RWPE2 (cell line): ENCODE results near the gene PARVA.

Experiments
- ATAC-seq: fragments of 200-7000 bp; cut with Tn5 transposase; 3 replicates; pipeline ENCODE4 v1.9.1; 2021; ENCODE audit warnings: low read depth
- DNase-seq: peaks from one replicate; pipeline ENCODE4 v3.0.0-alpha.2; 2020; ENCODE audit warnings: low spot score
- H3K27ac ChIP-seq: fragments of 450-650 bp; 2 replicates; pipeline ENCODE4 v1.5.1; 2017; ENCODE audit warnings: mild to moderate bottlenecking; ENCODE audit not compliant: poor library complexity, severe bottlenecking
- H3K27me3 ChIP-seq: fragments of 250-450 bp; sonication (Bioruptor Pico); 2 replicates; pipeline ENCODE4 v1.5.1; 2021; ENCODE audit warnings: mild to moderate bottlenecking, moderate library complexity; ENCODE audit not compliant: insufficient read depth, poor library complexity, severe bottlenecking
- H3K36me3 ChIP-seq: fragments of 250-450 bp; sonication (Bioruptor Pico); 2 replicates; pipeline ENCODE4 v1.5.1; 2020; ENCODE audit warnings: low read depth, mild to moderate bottlenecking, moderate library complexity
- H3K4me1 ChIP-seq: fragments of 250-450 bp; sonication (Bioruptor Pico); 2 replicates; pipeline ENCODE4 v1.5.1; 2021; ENCODE audit warnings: mild to moderate bottlenecking, moderate library complexity; ENCODE audit not compliant: insufficient read depth, poor library complexity, severe bottlenecking
- H3K4me3 ChIP-seq: fragments of 250-450 bp; sonication (Bioruptor Pico); 2 replicates; pipeline ENCODE4 v1.5.1; 2021; ENCODE audit warnings: mild to moderate bottlenecking, moderate library complexity; ENCODE audit not compliant: severe bottlenecking
- H3K9me3 ChIP-seq: fragments of 250-450 bp; sonication (Bioruptor Pico); 2 replicates; pipeline ENCODE4 v1.5.1; 2021; ENCODE audit warnings: mild to moderate bottlenecking, moderate library complexity; ENCODE audit not compliant: severe bottlenecking
- CTCF ChIP-seq: fragments of 450-650 bp; IDR thresholded peaks from one replicate; pipeline ENCODE4 v1.5.1; 2017; ENCODE audit warnings: mild to moderate bottlenecking, moderate library complexity; ENCODE audit not compliant: poor library complexity, severe bottlenecking

Gene PARVA

GRCh38 chr11:12529041-12529440 is 151.7 kb downstream of the PARVA start:
- Histone ChIP-seq H3K4me1 (no peaks in the 10 kb centered on the region), H3K27ac (no peak overlapping the region), H3K9me3 (no peaks in the 10 kb centered on the region), H3K4me3 (no peak overlapping the region), H3K27me3 (no peaks in the 10 kb centered on the region), H3K36me3 (no peaks in the 10 kb centered on the region)
- TF ChIP-seq CTCF: no peak
- ATAC-seq (no peak), DNase-seq (no peak)

- TF ChIP-seq CTCF: no peak
- Histone ChIP-seq H3K36me3 (no peaks in the 10 kb centered on the region), H3K27ac (no peak overlapping the region), H3K4me3 (no peak overlapping the region), H3K27me3 (no peaks in the 10 kb centered on the region), H3K9me3 (no peaks in the 10 kb centered on the region), H3K4me1 (no peaks in the 10 kb centered on the region)
- ATAC-seq (no peak), DNase-seq (no peak)
Measured at GRCh38 chr11:12529793-12530192, 152.4 kb downstream of the PARVA start.

- Histone ChIP-seq H3K27me3 (no peaks in the 10 kb centered on the region), H3K27ac (no peak overlapping the region), H3K9me3 (no peaks in the 10 kb centered on the region), H3K4me3 (no peak overlapping the region), H3K36me3 (no peaks in the 10 kb centered on the region), H3K4me1 (no peaks in the 10 kb centered on the region)
- no peak for TF ChIP-seq CTCF
- ATAC-seq (no peak), DNase-seq (no peak)
Measured at GRCh38 chr11:12531020-12531419, 153.6 kb downstream of the PARVA start.

GRCh38 chr11:12531681-12532080 is 154.3 kb downstream of the PARVA start:
- Histone ChIP-seq H3K27me3 (no peaks in the 10 kb centered on the region), H3K4me3 (no peak overlapping the region), H3K36me3 (no peaks in the 10 kb centered on the region), H3K4me1 (no peaks in the 10 kb centered on the region), H3K9me3 (no peaks in the 10 kb centered on the region), H3K27ac (no peak overlapping the region)
- TF ChIP-seq CTCF: no peak
- ATAC-seq (peak; percentile 67), DNase-seq (no peak)

- Histone ChIP-seq H3K27ac (no peak overlapping the region), H3K36me3 (no peaks in the 10 kb centered on the region), H3K4me1 (no peaks in the 10 kb centered on the region), H3K27me3 (no peaks in the 10 kb centered on the region), H3K4me3 (no peak overlapping the region), H3K9me3 (no peaks in the 10 kb centered on the region)
- no peak for DNase-seq
- ATAC-seq: no peak
- no peak for TF ChIP-seq CTCF
Measured at GRCh38 chr11:12532580-12532979, 155.2 kb downstream of the PARVA start.
